ENCODE results near the gene MGLL. TPM values are rescaled to one million over a fixed set of nuclear protein-coding genes. Genes with fewer than 3 reads are reported as not detected.

MGLL gene
- total RNA-seq, 3 donors from 2014 or later: 212 to 515 (median 221) TPM

DNA sequence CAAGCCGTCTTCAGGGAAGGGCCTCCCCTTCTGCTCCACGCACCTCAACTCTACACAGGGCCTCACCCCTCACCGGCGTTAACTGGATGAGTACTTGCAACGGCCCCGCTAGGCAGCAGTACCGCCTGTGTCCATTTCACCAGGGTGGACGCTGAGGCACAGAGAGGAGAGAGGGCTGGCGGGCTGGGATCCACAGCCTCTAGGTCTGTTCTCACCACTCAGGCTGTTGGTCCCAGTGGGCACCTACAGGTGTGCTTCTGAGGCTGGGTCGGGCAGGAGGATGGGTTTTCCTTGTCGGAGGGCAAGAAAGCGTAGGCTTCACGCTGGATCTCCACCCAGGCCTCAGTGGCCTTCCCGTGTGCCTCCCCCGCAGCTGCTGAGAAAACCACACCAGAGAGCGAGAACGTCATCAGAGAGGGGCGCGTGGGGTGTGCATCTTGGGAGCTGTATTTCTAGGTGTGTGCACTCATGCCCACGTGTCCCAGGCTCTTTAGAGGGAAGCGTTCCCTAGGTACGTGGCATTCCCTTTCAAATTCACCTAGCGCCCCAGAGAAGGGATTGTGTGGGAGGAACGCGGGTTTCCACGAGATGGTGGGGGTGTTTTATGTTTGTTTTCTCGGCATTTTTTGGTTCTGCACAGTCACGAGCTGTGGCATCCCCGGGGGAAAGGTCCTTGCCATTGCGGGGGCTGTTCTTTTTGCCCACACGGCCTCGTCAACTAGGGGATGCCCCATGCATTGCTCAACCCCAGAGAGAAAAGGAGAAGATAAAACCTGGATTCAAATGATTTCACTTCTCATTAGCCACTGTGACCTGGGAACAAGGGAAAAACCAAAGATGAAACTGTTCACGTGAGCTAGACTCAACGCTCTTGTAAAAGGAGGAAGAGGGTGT lies 67.7 kb downstream of the MGLL start:
- no peak overlapping the region for H3K4me3 ChIP-seq
- no peak for ATAC-seq
- peaks cover 22% of the 10 kb centered on the region for H3K4me1 ChIP-seq (ENCODE audit: low read depth)
- DNase-seq: no peak
- TF ChIP-seq, protein P1, sequence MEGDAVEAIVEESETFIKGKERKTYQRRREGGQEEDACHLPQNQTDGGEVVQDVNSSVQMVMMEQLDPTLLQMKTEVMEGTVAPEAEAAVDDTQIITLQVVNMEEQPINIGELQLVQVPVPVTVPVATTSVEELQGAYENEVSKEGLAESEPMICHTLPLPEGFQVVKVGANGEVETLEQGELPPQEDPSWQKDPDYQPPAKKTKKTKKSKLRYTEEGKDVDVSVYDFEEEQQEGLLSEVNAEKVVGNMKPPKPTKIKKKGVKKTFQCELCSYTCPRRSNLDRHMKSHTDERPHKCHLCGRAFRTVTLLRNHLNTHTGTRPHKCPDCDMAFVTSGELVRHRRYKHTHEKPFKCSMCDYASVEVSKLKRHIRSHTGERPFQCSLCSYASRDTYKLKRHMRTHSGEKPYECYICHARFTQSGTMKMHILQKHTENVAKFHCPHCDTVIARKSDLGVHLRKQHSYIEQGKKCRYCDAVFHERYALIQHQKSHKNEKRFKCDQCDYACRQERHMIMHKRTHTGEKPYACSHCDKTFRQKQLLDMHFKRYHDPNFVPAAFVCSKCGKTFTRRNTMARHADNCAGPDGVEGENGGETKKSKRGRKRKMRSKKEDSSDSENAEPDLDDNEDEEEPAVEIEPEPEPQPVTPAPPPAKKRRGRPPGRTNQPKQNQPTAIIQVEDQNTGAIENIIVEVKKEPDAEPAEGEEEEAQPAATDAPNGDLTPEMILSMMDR (IDR thresholded peaks at IDR 0.05): no peak
- intact Hi-C loops (cut with DNase I, micrococcal nuclease): no loop called here
- no peaks in the 10 kb centered on the region for H3K9me3 ChIP-seq
- no peaks in the 10 kb centered on the region for H3K36me3 ChIP-seq (ENCODE audit: low read depth)

DNA sequence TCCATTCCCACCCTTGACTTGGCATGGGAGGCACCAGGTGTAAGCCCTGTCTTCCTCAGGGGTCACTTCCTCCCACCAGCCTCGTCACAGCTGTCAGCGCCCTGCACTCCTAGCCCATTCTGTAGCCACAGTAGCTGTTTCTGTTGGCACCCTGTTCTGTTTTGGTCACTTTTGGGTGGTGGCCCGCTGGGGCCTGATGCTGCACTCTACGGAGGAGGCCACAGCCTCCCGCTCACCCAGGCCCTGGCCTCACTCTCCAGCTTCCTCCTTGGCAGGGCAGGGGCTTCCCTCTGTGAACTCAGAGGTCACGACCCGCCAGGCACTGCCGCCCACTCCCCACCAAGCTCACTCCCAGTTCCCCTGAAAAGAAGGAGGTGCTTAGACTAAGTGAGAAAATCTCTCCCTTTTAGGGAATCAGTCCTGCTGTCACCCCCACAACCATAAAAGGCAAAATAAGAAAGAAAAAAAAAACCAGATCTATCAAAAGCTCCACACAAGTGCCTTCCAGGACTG lies 68.4 kb downstream of the MGLL start:
- peaks cover 21% of the 10 kb centered on the region for H3K4me1 ChIP-seq (ENCODE audit: low read depth)
- intact Hi-C loops (cut with DNase I, micrococcal nuclease): no loop called here
- no peak for DNase-seq
- ATAC-seq: peak; percentile 3
- H3K36me3 ChIP-seq (ENCODE audit: low read depth): no peaks in the 10 kb centered on the region
- no peaks in the 10 kb centered on the region for H3K9me3 ChIP-seq
- TF ChIP-seq, protein P1 (IDR thresholded peaks at IDR 0.05): no peak
- no peak overlapping the region for H3K4me3 ChIP-seq

DNA sequence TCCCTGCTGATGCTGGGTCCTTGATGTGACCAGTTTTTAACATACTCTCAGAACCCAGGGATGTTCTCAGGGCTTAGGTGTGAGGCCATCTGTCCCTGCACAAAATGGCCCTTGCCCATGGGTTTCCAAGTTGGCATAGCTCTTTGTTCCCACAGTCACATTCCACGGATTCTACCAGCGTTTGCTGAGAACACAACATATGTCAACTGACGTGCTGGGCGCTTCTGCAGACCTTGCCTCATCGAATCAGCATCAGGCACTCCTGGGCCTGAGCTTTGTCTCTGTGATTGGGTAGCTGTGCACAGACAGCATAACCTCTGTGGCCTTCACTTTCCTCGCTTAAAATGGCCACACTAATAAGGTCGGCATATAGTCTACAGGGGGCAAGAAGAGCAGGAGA lies 69.0 kb downstream of the MGLL start:
- intact Hi-C loops (cut with DNase I, micrococcal nuclease): no loop called here
- ATAC-seq: no peak
- Histone ChIP-seq H3K4me1 (ENCODE audit: low read depth) (peaks cover 20% of the 10 kb centered on the region), H3K4me3 (no peak overlapping the region), H3K36me3 (ENCODE audit: low read depth) (no peaks in the 10 kb centered on the region), H3K9me3 (no peaks in the 10 kb centered on the region)
- TF ChIP-seq, protein P1 (IDR thresholded peaks at IDR 0.05): no peak
- no peak for DNase-seq

DNA sequence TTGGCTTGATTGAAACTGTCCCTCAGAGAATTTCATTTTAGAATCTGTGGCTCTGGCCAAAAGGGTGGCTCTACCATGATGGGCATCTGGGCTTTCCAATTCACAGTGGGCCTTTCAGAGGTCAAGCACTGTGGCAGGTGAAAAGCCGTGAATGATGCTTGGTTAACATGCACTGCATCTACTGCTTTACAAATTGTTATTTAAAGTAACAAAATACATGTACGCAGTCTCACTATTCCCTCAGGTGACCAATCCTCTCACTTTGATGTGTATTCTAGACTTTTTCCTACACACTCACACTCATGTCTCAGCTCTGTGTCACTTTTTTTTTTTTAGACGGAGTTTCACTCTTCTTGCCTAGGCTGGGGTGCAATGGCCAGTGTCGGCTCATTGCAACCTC lies 70.5 kb downstream of the MGLL start:
- Histone ChIP-seq H3K9me3 (no peaks in the 10 kb centered on the region), H3K4me3 (no peak overlapping the region), H3K4me1 (ENCODE audit: low read depth) (peaks cover 29% of the 10 kb centered on the region), H3K36me3 (ENCODE audit: low read depth) (no peaks in the 10 kb centered on the region)
- DNase-seq (no peak), ATAC-seq (no peak)
- TF ChIP-seq, protein P1 (IDR thresholded peaks at IDR 0.05): no peak
- intact Hi-C loops (cut with DNase I, micrococcal nuclease): no loop called here

DNA sequence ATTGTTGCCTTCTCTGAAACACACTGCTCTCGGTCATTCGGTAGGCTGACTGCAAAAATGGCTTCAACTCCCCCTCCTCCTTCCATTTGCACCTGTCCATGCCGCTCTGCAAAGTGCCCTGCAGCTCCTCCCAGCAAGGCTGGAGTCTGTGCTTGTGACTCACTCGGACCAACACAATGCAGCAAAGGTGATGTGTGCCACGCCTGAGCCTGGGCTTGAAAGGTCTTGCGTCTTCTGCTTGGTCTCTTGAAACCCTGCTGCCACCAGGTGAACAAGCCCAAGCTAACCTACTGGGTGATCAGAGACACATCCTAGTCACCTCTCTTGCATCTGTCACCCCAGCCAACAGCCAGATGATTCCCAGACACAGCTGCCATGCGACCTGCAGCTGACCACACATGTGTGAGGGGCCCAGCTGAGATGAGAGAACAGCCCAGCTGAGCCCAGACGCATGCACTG lies 71.1 kb downstream of the MGLL start:
- ATAC-seq (no peak), DNase-seq (no peak)
- intact Hi-C loops (cut with DNase I, micrococcal nuclease): no loop called here
- Histone ChIP-seq H3K36me3 (ENCODE audit: low read depth) (no peaks in the 10 kb centered on the region), H3K9me3 (no peaks in the 10 kb centered on the region), H3K4me3 (no peak overlapping the region), H3K4me1 (ENCODE audit: low read depth) (peaks cover 35% of the 10 kb centered on the region)
- TF ChIP-seq, protein P1 (IDR thresholded peaks at IDR 0.05): no peak

All from mucosa of descending colon (tissue), 3 donors.